HEK293 (cell line): Measurements from ENCODE around the gene BDNF.
A peak's percentile ranks its signal among the peaks of the same experiment; 100 is the strongest.

ENCODE experiments used
- EGR2 ChIP-seq: fragments of 450-650 bp; formaldehyde crosslinking; IDR thresholded peaks from 2 replicates; pipeline ENCODE4 v1.5.1; 2016; ENCODE audit warnings: low read depth, missing biosample characterization, missing genetic modification characterization
- GLIS1 ChIP-seq: fragments of 450-650 bp; formaldehyde crosslinking; IDR thresholded peaks from 2 replicates; pipeline ENCODE4 v1.5.1; 2016; ENCODE audit warnings: missing biosample characterization, missing genetic modification characterization
- SP2 ChIP-seq: fragments of 450-650 bp; formaldehyde crosslinking; IDR thresholded peaks from 2 replicates; pipeline ENCODE4 v1.5.1; 2016; ENCODE audit warnings: missing biosample characterization, missing genetic modification characterization
- WT1 ChIP-seq: fragments of 450-650 bp; formaldehyde crosslinking; IDR thresholded peaks from 2 replicates; pipeline ENCODE4 v1.5.1; 2016; ENCODE audit warnings: missing biosample characterization, missing genetic modification characterization
- ZFHX2 ChIP-seq: fragments of 450-650 bp; formaldehyde crosslinking; conservative IDR thresholded peaks from 2 replicates; pipeline ENCODE4 v1.5.1; 2016; ENCODE audit warnings: missing biosample characterization, missing genetic modification characterization
- ZFP41 ChIP-seq: fragments of 450-650 bp; formaldehyde crosslinking; IDR thresholded peaks from 2 replicates; pipeline ENCODE4 v1.5.1; 2016; ENCODE audit warnings: missing biosample characterization, missing genetic modification characterization, borderline replicate concordance
- ZNF146 ChIP-seq: fragments of 450-650 bp; formaldehyde crosslinking; IDR thresholded peaks from 2 replicates; pipeline ENCODE4 v1.5.1; 2016; ENCODE audit warnings: missing biosample characterization, missing genetic modification characterization
- ZNF214 ChIP-seq: fragments of 450-650 bp; formaldehyde crosslinking; IDR thresholded peaks from 2 replicates; pipeline ENCODE4 v1.5.1; 2017; ENCODE audit warnings: missing biosample characterization, mild to moderate bottlenecking, missing genetic modification characterization, borderline replicate concordance
- ZNF23 ChIP-seq: fragments of 450-650 bp; formaldehyde crosslinking; IDR thresholded peaks from 2 replicates; pipeline ENCODE4 v1.5.1; 2016; ENCODE audit warnings: missing biosample characterization, missing genetic modification characterization, borderline replicate concordance
- ZNF600 ChIP-seq: fragments of 450-650 bp; formaldehyde crosslinking; IDR thresholded peaks from 2 replicates; pipeline ENCODE4 v1.5.1; 2016; ENCODE audit warnings: missing biosample characterization, missing genetic modification characterization
- ZNF660 ChIP-seq: fragments of 450-650 bp; IDR thresholded peaks from 2 replicates; pipeline ENCODE4 v1.5.1; 2018; ENCODE audit warnings: missing biosample characterization, mild to moderate bottlenecking, missing genetic modification characterization
- TF ChIP-seq, protein P1 (sequence below): fragments of 450-650 bp; formaldehyde crosslinking; IDR thresholded peaks from 2 replicates; pipeline ENCODE4 v1.5.0; 2017; ENCODE audit warnings: missing biosample characterization, missing genetic modification characterization, borderline replicate concordance
- TF ChIP-seq, protein P2 (sequence below): fragments of 450-650 bp; formaldehyde crosslinking; IDR thresholded peaks from 2 replicates; pipeline ENCODE4 v1.5.1; 2017; ENCODE audit warnings: missing biosample characterization, missing genetic modification characterization
- TF ChIP-seq, protein P3 (sequence below): fragments of 450-650 bp; formaldehyde crosslinking; IDR thresholded peaks from 2 replicates; pipeline ENCODE4 v1.5.1; 2017; ENCODE audit warnings: missing biosample characterization, missing genetic modification characterization
- TF ChIP-seq, protein P4 (sequence below): fragments of 450-650 bp; formaldehyde crosslinking; IDR thresholded peaks from 2 replicates; pipeline ENCODE4 v1.5.1; 2016; ENCODE audit warnings: missing biosample characterization, missing genetic modification characterization
- TF ChIP-seq, protein P5 (sequence below): fragments of 450-650 bp; formaldehyde crosslinking; IDR thresholded peaks from 2 replicates; pipeline ENCODE4 v1.5.1; 2016; ENCODE audit warnings: missing biosample characterization, missing genetic modification characterization
- TF ChIP-seq, protein P6 (sequence below): IDR thresholded peaks from 2 replicates; pipeline ENCODE4 v1.6.1; 2011; ENCODE audit warnings: mild to moderate bottlenecking, low read depth, low read length, borderline replicate concordance

The BDNF gene

DNA sequence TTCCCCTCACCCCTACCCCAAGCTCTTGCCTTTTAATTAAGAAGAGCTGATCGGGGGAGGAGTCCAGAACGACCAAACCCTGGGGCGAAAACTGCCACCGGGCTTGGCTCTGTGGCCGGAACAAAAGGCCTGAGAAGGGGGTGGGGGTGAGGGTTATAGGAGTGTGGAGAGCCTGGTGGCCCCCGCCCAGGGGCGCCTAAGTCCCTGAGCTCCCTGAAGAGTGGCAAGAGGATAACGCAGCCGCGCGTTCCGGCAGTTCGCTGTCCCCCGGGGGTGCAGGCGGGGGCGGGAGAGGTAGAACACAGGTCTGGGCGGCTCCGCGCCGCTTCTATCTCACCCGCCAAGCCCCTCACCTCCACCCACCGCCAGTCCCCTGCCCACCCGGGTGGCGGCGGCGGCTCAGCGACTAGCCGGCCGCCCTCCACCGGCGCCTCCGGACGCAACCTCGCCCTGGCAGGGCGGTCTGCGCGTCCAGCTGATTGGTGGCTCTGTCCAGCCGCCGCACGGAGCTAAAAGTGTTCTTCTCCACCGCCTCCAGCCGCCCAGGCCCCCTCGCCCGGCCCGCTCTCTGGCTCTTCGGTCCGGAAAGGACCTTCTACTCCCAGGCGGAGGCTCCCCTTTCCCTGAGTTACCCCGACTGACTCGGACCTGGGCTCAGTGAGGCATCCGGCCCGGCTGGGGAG, 18.7 kb upstream of the BDNF start (continued):
- TF ChIP-seq SP2 (tag by site-specific recombination): peak; percentile 43
- no peak for TF ChIP-seq ZNF214 (tag by site-specific recombination)
- TF ChIP-seq ZNF660: no peak
- TF ChIP-seq, protein P1, sequence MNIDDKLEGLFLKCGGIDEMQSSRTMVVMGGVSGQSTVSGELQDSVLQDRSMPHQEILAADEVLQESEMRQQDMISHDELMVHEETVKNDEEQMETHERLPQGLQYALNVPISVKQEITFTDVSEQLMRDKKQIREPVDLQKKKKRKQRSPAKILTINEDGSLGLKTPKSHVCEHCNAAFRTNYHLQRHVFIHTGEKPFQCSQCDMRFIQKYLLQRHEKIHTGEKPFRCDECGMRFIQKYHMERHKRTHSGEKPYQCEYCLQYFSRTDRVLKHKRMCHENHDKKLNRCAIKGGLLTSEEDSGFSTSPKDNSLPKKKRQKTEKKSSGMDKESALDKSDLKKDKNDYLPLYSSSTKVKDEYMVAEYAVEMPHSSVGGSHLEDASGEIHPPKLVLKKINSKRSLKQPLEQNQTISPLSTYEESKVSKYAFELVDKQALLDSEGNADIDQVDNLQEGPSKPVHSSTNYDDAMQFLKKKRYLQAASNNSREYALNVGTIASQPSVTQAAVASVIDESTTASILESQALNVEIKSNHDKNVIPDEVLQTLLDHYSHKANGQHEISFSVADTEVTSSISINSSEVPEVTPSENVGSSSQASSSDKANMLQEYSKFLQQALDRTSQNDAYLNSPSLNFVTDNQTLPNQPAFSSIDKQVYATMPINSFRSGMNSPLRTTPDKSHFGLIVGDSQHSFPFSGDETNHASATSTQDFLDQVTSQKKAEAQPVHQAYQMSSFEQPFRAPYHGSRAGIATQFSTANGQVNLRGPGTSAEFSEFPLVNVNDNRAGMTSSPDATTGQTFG (tag by site-specific recombination): no peak
- TF ChIP-seq, protein P2, sequence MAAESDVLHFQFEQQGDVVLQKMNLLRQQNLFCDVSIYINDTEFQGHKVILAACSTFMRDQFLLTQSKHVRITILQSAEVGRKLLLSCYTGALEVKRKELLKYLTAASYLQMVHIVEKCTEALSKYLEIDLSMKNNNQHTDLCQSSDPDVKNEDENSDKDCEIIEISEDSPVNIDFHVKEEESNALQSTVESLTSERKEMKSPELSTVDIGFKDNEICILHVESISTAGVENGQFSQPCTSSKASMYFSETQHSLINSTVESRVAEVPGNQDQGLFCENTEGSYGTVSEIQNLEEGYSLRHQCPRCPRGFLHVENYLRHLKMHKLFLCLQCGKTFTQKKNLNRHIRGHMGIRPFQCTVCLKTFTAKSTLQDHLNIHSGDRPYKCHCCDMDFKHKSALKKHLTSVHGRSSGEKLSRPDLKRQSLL (tag by site-specific recombination): no peak
- peak; percentile 46; the same call in 1 of the 2 replicates for TF ChIP-seq EGR2 (tag by site-specific recombination)
- TF ChIP-seq, protein P3, sequence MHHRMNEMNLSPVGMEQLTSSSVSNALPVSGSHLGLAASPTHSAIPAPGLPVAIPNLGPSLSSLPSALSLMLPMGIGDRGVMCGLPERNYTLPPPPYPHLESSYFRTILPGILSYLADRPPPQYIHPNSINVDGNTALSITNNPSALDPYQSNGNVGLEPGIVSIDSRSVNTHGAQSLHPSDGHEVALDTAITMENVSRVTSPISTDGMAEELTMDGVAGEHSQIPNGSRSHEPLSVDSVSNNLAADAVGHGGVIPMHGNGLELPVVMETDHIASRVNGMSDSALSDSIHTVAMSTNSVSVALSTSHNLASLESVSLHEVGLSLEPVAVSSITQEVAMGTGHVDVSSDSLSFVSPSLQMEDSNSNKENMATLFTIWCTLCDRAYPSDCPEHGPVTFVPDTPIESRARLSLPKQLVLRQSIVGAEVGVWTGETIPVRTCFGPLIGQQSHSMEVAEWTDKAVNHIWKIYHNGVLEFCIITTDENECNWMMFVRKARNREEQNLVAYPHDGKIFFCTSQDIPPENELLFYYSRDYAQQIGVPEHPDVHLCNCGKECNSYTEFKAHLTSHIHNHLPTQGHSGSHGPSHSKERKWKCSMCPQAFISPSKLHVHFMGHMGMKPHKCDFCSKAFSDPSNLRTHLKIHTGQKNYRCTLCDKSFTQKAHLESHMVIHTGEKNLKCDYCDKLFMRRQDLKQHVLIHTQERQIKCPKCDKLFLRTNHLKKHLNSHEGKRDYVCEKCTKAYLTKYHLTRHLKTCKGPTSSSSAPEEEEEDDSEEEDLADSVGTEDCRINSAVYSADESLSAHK (tag by site-specific recombination): no peak
- TF ChIP-seq ZFHX2 (tag by site-specific recombination): peak; percentile 68
- peak; percentile 47 for TF ChIP-seq GLIS1 (tag by site-specific recombination)
- no peak for TF ChIP-seq ZNF23 (tag by site-specific recombination)
- TF ChIP-seq WT1 (tag by site-specific recombination): no peak
- TF ChIP-seq, protein P4, sequence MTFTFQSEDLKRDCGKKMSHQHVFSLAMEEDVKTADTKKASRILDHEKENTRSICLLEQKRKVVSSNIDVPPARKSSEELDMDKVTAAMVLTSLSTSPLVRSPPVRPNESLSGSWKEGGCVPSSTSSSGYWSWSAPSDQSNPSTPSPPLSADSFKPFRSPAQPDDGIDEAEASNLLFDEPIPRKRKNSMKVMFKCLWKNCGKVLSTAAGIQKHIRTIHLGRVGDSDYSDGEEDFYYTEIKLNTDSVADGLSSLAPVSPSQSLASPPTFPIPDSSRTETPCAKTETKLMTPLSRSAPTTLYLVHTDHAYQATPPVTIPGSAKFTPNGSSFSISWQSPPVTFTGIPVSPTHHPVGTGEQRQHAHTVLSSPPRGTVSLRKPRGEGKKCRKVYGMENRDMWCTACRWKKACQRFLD (tag by site-specific recombination): no peak
- TF ChIP-seq ZNF600: no peak
- TF ChIP-seq, protein P5, sequence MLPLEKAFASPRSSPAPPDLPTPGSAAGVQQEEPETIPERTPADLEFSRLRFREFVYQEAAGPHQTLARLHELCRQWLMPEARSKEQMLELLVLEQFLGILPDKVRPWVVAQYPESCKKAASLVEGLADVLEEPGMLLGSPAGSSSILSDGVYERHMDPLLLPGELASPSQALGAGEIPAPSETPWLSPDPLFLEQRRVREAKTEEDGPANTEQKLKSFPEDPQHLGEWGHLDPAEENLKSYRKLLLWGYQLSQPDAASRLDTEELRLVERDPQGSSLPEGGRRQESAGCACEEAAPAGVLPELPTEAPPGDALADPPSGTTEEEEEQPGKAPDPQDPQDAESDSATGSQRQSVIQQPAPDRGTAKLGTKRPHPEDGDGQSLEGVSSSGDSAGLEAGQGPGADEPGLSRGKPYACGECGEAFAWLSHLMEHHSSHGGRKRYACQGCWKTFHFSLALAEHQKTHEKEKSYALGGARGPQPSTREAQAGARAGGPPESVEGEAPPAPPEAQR: no peak
- TF ChIP-seq ZFP41 (tag by site-specific recombination): no peak
- TF ChIP-seq, protein P6, sequence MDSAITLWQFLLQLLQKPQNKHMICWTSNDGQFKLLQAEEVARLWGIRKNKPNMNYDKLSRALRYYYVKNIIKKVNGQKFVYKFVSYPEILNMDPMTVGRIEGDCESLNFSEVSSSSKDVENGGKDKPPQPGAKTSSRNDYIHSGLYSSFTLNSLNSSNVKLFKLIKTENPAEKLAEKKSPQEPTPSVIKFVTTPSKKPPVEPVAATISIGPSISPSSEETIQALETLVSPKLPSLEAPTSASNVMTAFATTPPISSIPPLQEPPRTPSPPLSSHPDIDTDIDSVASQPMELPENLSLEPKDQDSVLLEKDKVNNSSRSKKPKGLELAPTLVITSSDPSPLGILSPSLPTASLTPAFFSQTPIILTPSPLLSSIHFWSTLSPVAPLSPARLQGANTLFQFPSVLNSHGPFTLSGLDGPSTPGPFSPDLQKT: no peak
- TF ChIP-seq ZNF146 (tag by site-specific recombination): no peak
